Measurements from ENCODE around the gene ASNS.

GRCh38 chr7:97845622-97846203, 26.5 kb downstream of the ASNS start:
- peak; percentile 65 for TF ChIP-seq CTCF (conservative IDR thresholded peaks at IDR 0.05; ENCODE audit: low read length)
- no peak for TF ChIP-seq EZH2phosphoT487 (IDR thresholded peaks at IDR 0.05; ENCODE audit: borderline replicate concordance)

Data from Loucy (cell line).